8988T (cell line): Measurements from ENCODE around the gene ZIC1.

Experiments used
- DNase-seq: peaks from one replicate; pipeline ENCODE4 v3.0.0; 2011

ZIC1 gene

DNA sequence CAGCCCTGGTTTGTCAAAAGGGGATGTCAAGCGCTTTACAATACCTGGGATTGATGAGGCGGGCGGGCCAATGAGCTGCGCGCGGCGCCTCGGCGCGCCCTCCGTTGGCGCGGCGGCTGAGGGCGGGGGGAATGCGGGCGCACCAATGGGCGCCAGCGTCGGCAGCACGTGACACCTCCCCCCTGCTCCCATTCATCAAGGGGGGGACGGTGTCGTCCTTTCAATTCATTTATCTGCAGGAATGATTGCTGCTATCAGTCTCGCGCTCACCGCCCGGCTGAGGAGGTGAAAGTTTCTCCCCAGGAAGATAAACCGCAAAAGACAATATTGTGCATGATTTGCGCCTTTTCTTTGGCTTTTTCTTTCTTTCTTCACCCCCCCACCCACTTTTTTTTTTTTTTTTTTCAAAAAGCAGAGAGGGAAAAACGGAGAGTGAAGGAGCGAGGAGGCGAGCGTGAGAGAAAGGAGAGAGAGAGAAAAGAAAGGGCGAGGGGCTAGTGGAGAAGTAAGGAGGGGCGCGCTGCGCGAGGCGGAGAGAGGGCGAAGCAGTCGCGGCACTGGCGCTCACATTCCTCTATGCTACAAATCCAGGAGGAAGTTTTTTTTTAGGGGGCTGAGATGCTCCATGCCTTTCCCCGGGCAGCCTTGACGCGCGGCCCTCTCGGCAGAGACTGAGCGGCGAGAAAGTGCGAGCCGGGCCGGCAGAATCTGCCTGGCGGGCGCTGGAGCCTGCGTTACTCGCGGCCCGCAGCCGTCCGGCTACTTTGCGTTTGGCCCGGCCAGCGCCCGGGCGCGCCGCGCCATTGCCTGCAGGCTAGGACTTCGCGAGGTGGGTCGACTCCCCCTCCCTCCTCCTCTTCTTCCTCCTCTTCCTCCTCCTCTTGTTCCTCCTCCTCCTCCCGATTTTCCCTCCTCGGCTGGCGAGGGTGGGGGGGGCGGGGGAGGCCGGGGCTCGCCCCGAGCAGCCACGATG, at the start of gene ZIC1:
ZIC1 (plus strand) TSS at position 223 of the 973 bp plus-strand sequence; CDS start at position 971, 748 bp downstream.
- DNase-seq, result no peak

DNA sequence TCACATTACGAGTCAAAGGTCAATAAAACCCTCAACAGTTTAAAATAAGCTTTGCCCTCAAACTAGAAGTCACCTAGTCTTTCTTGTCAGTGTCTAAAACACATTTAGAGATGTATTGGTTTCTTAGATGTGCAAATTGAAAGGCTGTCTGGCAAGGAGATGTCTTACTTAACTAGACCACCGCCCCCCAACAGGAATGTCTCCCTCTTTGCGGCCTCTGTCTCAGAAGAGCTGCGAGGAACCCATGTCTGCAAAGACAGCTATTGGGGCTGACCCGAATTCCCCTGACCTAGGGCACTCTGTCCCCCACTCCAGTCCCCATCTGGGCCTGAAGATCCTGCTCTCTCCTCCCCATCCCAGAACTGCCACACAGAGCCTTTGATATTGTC, 49.1 kb upstream of the ZIC1 start:
- no peak for DNase-seq

DNA sequence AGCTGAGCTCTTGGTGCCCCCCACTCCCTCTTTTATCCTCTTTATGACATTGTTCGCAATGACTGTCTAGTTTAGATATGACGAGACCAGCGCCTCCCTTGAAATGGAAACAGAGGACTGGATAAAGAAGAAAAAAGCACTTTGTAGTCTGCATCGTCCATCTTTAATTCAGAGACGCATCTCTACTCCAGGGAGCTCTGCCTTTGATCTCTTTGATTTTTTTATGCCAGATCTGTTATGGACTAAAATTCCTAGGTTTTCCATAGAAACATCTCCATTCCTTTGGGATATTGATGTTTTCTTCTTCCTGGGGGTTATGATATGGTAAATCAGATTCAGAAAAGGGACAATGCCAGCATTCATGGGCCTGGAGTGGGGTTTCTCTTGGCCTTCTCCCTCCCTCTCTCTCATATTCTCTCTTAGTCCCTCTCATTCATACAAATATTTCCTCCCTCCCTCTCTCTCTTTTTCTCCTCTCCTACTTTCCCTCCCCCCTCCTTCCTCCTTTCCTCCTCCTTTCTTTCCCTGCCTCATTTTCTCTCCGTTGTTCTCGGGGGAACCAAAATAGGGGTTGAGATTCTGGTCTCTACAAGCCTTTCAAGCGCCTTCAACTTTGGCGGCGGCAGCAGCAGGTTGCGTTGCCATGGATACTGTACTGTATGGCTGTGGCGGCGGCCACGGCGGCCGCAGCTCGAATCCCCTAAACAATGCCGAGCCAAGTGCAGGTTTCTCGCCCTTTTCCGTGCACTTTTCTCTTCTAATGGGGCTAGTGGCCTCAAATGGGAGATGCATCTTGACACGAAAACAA, 48.3 kb upstream of the ZIC1 start:
- DNase-seq, result no peak

DNA sequence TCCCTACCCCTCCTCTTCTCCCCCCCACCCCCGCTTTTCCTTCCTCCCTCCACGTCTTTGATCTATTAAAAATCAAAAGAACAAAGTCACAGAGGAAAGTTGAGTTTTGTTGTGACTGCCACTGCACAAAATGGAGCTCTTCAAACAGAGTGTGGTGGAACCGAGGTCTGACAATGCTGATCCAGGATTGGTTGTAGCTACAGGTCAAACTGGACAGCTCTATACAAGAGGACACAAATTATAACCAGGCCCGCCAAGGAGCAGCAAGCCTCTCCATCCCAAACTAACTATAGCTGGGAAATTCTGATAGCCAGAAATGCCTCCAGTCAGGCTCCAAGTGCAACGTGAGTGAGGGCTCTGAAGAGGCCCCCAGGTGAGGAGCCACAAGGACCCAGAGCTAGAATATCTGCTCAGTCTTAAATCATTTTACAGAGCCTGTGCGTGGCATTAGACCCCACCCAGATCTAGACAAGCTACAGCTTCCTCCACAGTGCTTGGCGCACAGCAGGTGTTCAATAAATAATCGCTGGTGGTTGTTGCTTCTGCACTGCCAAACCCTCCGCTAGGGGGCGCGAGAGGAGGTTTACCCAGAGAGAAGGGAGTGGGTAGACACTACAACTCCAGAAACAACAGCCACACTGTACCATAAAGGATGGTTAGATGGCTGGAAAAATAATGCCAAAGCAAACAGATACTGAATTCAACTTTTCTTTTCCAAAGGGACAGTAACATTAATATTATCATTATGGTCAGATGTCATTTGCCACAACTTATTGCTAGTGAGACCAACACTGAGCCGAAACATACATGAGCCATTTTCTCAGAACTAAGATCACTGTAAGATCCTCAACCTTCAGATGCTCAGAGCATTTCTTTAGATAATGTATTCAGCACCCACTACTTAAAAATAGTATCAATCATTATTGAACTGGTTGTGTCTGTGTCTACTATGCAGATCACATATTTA, 47.4 kb upstream of the ZIC1 start:
- no peak for DNase-seq

DNA sequence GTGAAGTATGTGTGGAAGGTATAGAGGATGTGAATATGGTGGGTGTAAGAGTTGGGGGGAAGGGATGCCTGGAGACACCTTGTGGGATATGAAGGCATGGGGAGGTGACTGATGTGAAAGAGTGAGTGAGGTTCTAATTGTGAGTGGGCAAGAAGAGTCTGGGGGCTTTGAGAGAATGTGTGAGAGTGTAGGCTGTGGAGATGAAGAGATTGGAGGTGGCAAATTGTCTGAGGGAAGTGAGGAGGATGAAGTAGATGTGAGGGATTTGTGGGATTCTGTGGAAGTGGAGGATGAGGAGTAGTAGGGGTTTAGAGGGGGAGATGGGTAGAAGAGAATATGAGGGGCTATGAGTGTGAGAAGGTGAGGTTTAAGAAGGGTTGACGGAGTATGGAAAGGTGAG, 44.4 kb upstream of the ZIC1 start:
- no peak for DNase-seq

DNA sequence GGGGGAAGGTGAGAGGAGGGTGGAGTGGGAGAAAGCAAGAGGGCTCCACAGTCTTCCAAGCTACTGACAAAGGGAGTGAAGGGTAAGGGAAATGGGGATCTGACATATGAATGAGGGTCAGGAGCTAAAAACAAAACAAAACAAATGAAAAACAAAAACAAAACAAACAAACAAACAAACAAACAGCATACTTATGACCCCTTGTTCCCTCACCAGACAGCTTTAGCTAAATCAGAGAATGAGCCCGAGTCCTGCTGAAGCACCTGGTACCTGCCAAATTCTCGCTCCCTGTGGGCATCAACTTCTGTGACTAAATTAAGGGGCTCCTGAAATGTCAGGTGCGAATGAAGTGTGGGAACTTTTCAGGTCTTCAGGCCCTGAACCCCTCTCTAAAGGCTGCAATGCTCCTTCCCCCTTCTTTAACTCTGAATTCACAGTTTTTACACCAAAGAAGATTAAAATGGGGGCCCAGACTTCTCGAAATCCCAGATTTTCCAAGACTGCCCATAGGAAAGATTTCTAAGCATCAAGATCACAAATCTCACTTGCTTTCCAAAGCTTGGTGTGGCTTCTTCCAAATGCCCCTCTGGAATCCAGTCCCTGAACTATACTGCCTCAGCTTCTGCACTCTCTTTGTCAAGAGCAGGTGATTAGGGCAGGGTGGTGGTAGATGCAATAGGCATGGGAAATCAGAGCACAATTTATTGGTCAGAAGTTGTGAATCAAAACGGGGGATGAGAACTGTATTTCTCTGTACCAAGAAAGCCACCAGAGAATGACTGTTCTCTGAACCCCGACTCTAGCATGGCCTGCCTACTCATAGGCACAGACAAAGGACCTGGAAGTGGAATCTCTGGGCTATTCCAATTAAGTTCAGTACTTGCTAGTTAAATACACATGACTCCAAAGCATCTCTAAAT, 43.7 kb upstream of the ZIC1 start:
- DNase-seq, result no peak

DNA sequence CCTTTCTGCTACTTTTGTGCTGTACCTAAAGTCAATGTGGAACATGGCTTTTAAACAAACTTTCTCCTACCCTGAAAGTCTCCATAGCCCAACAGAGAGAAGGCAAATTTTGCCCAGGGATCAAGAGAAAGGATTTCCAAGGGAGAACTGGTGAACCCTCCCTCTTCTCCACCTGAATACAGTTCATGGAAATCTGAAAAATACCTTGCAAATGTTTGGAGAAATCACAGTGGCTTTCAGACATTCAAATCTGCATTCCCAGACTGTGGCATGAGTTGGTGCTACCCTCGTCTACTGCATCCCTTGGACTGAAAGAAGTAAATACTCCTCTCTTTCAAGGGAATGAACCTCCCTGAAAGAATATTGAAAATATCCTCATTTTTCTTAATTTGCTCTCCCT, 41.5 kb upstream of the ZIC1 start:
- no peak for DNase-seq

DNA sequence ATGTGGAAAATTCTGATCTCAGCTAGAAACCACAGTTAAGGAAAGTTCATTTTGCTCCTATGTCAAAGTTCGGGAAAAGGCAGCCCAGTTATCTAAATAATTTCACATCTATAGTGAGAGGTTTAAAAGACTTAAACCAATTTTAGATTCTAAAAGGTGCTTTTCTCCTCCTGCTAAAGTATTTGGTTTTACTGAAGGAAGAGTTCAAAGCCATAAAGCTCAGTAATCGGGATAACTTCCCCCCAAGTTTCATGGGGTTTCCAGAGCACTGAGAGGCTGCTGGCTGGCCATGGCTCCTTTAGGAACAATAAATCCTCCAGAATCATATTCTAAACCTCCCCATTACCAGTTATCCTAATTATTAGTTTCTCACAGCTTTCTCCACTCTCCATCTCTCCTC, 41.0 kb upstream of the ZIC1 start:
- no peak for DNase-seq

DNA sequence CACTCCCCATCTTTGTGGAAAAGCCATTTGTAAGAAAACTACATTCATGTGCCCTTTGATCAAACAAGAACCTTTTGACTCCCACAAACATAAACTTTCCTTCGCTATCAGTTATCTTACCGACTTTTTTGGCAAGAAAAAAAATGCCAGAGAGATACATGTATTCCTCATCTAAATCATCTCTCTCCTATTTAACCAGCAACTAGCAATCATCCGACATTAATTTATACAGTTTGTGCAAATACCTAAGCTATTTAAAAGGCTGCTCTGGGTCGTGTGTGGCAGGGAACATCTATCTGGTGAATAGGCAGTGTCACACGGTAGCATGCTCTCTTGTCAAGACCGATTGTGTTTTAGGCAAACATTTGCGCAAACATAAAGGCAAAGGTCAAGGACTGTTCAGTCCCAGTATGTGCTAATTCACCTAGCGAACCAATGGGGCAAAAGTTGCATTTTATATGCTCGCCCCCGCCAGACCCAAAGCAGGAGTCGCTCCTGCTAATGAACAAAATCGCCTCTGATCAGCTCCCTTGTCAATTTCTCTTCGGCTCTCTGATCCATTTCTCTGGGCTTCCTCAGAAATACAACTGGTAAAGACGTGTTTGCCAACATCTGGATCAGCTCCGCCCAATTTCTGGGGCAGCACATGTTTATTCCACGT, 40.5 kb upstream of the ZIC1 start:
- no peak for DNase-seq

DNA sequence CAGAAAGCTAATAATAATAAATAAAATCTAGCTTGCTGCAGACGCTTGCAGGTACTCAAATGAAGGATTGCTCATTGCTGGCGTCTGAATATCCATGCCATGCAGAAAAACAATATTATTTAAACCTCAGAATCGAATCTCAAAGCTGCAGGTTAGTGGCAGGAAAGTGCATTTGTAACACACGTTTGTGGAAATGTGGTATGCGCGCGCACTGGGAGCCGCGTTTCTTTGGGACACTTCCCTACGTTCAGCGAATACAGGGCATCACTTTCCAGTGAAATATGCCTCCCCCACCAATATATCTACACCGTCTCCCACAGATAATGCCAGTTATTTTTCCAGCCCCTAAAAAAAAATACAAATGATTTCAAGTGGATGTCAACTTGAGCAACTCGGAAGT, 39.9 kb upstream of the ZIC1 start:
- DNase-seq, result no peak

DNA sequence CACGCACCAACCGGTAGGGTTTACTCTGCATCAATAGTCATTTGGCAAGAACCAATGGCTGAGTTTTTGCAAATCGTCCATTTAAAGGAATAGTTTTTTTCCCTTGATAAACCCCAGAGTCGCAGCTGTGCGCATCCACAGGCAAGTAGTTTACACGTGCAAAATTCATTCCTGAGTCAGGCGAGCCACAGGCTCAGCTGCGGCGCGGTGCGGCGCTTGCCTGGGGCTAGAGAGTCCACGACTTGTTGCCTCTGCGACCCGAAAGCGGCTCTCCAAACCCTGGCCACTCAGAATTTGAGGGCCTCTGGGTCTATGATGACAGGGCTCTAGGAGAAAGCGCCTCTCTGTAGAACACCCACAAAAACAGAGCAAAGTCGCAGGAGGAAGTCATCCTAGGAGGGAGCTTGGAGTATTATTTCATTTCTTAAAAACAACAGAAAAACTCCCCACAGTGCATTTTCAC, 39.5 kb upstream of the ZIC1 start:
- no peak for DNase-seq

DNA sequence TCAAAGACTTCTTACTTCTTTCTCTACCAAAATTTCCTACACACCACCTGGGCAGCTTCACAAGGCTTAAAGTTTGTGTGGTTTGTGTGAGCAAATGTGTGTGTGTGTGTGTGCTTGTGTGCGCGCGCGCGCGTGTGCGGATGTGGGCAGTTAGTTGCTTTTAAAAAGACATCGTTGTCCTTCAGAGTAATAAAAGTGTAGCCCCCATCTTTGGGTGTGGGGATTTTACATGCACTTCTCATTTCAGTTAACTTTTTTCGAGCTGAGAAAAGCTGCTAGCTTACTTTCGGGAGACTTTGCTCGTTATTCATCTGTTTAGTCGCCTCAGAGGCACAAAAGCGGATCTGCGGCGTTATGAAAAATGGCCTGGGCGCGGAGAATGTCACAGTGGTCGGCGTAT, 38.8 kb upstream of the ZIC1 start:
- no peak for DNase-seq

DNA sequence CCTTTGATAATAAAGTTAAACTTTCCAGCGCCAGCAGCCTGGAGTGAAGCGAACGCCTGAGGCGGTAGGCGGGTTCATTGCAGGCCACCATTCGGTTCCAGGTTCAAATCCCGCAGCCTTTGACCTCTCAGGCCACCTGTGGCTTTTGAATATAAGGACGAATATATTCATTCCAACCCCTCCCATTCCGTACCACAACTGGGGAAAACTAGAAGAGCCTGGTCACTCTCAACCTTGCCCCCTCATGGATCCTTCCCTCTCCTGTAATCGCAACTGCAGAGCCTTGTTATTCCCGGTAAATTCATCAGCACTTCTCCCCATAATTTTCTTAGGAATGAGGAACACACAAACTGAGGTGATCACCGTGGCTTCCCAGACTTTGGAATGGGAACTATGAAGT, 38.0 kb upstream of the ZIC1 start:
- DNase-seq, result no peak

DNA sequence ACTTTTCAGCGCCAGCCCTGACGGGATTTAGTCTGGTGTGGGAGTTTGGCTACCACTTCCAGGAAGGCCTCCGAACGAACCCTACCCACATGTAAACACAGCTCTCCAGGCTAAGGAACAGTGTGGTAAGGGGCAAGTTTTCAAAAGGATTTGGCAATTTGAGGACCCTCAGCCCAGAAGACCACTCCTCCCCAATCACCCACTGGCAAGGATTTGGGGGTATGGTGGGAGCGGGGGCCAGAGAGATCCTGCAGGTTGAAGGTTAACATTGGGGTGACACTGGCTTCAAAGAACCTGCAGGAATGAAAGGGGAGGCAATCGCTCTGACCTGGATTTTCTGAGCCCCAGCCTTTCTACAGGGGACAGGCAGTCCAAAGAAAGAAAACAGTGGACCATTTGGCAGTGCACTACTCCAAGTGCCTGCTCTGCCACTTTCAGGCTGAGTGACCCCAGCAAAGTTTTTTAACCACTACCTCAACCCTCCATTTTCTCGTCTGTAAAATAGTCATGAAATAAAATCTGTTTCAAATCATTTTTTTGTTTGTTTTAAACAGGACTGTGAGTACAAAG, 37.3 kb upstream of the ZIC1 start:
- DNase-seq, result no peak

DNA sequence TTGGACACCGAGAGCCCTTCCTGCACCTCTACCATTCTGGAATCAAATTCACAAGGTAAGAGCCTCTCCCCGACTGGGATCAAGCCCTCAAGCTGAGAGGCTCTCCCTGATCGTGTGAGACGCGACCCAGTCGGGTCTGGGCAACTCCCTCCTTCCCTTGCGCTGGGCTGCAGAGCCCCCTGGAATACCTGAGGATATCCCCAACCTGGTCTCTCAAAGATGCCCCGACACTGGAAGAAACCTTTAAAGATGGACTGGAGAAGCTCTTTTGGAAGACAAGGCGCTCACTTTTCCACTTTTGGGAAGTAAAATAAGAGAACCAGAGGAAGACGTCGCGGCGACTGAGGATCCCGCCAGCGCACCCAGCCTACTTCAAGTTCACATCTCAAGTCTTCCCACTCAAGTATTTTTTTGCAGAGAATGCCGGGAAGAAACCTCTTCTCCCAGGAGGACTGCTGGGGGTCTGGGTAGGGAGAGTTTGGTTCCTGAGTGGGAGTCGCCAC, 36.6 kb upstream of the ZIC1 start:
- no peak for DNase-seq

DNA sequence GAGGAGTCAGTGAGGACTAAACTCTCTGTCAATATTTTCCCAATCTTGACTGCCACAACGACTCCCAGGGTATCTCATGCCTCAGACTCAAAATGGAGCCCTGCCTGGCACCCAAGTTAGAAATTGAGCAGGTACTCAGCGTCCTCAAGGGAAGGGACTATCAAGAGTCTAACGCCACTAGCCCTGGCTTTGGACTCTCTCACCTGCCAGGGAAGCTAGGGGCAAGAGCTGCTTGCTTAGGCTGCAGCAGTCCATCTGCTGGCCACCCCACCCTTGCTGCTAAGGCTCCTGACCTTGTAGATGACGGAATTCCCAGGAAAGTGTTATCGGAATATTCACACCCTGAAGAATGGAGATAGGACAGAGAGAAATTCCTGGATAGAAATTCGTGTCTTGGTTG, 35.9 kb upstream of the ZIC1 start:
- no peak for DNase-seq

DNA sequence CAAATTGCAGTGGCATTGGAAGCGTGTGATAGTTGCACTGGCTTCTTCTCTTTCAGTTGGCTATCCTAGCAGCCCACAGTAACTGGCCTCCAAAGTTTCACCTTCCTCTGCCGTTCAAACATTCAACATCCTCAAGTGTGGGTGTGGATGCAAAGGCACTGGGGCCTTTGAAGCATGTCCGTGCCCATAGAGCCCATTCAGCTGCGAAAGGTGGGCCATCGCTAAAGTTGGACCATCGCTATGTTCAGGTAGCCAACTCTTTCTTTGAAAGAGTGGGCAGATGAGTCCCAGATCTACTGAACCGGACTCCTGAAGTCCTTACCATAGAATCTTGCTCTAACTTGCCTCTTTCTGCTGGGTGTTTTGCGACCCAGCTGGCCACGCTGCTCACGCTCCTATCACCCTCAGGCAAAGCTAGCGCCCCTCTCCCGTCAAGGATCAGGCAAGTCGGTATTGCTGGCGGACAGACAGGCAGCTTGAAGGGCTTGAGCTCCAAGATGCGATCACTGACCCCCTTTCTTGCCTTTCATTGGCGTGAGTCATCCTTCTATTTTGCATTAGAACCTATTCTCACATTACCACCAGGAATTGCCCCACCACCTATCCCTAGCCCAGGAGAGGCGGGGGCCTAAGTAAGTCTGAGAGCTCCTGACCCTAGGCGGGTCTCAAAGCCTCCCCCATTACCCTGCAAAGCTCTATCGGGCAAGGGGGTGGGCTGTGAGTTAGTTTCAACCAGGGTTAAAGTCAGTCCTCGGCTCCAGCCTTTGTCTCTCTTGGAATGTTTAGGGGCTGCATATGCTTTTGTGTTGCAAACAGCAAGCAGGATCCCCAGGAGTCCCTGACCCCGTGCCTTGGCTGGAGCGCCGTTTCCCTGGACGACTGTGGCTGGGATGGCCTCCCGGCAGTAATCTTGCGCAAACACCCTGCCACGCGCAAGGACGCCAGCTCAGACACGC, 31.5 kb upstream of the ZIC1 start:
- DNase-seq, result no peak

DNA sequence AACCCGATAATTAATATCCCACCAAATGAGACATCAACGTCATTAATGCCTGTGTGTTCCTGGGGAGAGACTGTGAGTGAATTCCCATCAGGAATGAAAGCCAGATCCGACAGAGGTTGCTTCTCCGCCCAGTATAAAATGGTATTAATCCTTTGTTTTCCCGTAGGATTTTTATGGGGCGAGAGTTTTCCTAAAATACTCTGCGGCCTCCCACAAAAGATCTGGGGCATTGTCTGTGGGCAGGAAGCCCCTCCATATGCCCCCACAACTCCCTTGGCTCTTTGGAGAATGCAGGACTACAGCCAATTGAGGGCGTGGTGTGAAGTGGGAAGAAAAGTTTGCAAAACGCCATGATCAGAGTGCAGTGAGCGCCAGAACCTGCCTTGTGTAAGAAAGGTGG, 29.5 kb upstream of the ZIC1 start:
- no peak for DNase-seq

DNA sequence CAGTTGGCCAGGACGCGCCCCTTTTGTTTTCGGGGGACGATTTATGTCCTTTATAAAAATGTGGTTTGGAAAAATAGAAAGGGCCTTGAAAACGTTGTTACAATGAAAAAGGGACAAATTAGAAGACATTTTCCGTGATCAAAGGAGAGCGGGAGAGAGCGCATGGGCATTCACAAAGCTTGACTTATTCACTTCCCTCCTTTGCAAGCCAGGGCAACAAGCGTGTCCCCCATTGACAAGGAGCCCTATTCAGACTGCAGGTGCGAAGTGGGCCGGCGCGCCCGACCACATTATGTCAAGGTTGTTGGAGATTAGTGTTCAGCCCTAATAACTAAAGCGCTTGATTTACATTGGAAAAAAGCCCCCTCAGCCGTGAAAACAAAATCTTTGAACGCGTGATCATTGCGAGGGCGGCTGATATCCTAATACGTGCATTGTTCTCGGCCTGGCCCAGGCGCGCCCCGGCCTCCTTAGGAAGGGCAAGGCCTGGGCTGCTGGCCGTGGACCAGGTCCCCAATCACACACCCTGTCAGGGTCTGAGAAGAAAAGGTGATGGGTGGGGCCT, 28.7 kb upstream of the ZIC1 start:
- DNase-seq, result no peak
